Spleen (tissue), 7 donors: ENCODE results near the gene TRUB2.

Source experiments
- CTCF ChIP-seq, 11 experiments: fragments of 200-600 bp in 7 of 11; fragments of 450-650 bp in 4 of 11; sonication (generic) in 4 of 11; IDR thresholded peaks in 8 of 11; conservative IDR thresholded peaks in 3 of 11; 1 replicate in 7 of 11; 2 replicates in 4 of 11; pipeline versions ENCODE4 v1.4.0 to v1.8.0; 2016 to 2021; ENCODE audit warnings: antibody characterized with exemption in 11 of 11, inconsistent platforms in 4 of 11, mild to moderate bottlenecking in 1 of 11
- POLR2A ChIP-seq, 3 donors: fragments of 450-650 bp; IDR thresholded peaks; one replicate each; pipeline ENCODE4 v1.5.1; 2017; ENCODE audit warnings: antibody characterized with exemption in 3 of 3, mild to moderate bottlenecking in 1 of 3
- POLR2AphosphoS5 ChIP-seq, 3 donors: sonication (generic); formaldehyde crosslinking; IDR thresholded peaks; one replicate each; pipeline ENCODE4 v1.5.1; 2017; ENCODE audit warnings: antibody characterized with exemption in 3 of 3
- donor health status: DM: no; HTN: no; CAD: no; lungs with moderate emphysema.
- donor health status: DM: no; HTN: no; CAD: no.
- donor health status: DM: no; HTN: no; CAD: no.

DNA sequence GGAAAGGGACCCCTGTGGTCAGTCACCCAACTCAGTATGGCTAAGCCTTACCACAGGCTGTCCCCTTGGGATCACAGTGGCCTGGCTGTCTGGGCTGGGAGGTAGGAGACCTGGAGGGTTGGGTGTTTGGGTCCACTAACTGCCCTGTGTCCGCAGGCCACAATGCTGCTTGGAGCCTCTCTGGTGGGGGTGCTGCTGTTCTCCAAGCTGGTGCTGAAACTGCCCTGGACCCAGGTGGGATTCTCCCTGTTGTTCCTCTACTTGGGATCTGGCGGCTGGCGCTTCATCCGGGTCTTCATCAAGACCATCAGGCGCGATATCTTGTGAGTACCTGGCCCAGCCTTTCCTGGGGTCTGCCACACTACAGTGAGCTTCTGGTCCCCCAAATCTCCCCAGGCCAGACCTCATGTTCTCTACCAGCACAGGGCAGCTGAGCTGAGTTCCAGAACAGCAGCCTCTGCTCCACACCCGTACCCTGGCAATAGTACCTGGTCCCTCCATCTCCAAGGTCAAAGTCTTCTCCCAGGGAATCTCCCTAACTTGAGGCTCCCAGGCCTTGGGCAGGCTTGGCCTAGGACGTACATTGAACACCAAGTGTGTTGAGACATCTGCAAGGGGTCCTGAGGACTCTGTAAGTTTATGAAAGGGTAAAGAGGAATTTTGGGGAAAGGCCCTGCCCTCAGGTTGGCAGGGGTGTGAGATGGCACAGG is 20.9 kb upstream of the TRUB2 start:
- TF ChIP-seq CTCF (IDR thresholded peaks at IDR 0.05 in 8 of 11, conservative IDR thresholded peaks at IDR 0.05 in 3 of 11), result no peak
- TF ChIP-seq POLR2A (IDR thresholded peaks at IDR 0.05), result no peak
- no peak for TF ChIP-seq POLR2AphosphoS5 (IDR thresholded peaks at IDR 0.05)
